Measurements from ENCODE around the gene SLC7A8. TPM values are rescaled to one million over a fixed set of nuclear protein-coding genes. Genes with fewer than 3 reads are reported as not detected.

Gene SLC7A8
- total RNA-seq, 1 experiment from 2014 or later: 3.8 TPM

DNA sequence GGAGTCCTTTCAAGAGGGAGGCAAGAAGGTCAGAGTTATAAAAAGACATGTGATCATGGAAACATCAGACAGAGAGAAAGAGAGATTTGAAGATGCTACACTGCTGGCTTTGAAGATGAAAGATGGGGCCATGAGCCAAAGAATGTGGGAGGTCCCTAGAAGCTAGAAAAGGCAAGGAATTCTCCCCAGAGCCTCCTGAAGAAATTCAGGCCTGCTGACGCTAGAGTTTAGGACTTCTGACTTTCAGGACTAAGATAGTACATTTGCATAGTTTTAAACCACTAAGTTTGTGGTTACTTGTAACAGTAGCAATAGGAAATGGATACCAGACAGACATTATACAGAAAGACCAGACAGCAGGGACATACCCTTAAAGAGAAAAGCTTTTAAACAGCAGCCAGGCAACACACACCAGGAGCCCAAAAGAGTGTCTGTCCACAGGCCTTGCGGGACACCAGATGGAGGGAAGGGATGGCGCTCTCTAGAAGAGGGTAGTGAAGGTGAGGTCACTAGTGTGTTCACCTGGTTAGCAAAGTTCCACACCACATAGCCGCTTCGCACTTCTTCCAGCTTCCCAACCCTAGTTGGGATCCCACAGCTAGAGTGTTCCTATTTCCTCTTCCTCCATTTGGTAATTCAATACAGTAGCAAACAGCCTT is 34.7 kb downstream of the SLC7A8 start:
- Histone ChIP-seq H3F3A (ENCODE audit: low read length, unreplicated experiment) (no peaks in the 10 kb centered on the region), H2AFZ (ENCODE audit: low read length) (no peak overlapping the region), H3K4me1 (ENCODE audit: insufficient read depth, low read length) (no peaks in the 10 kb centered on the region; the same call in 1 of the 2 replicates), H3K27me3 (ENCODE audit: low read length) (0 out of 2 replicates have a peak, but pooled peaks cover 10% of the 10 kb centered on the region), H3K4me2 (ENCODE audit: low read length) (no peak overlapping the region), H3K9me2 (replicated peaks; ENCODE audit: low read length) (no peaks in the 10 kb centered on the region), H4K20me1 (ENCODE audit: low read length) (no peaks in the 10 kb centered on the region), H3K4me3 (ENCODE audit: low read length) (no peak overlapping the region), H3K9me3 (ENCODE audit: low read length) (no peaks in the 10 kb centered on the region), H3K79me2 (ENCODE audit: low read length) (no peaks in the 10 kb centered on the region), H3K9ac (ENCODE audit: low read length) (no peak overlapping the region), H3K36me3 (ENCODE audit: low read depth, low read length) (no peaks in the 10 kb centered on the region), H3K27ac (ENCODE audit: low read length) (no peak overlapping the region)
- ATAC-seq: no peak
- ChIA-PET POLR2A (ENCODE audit: unreplicated experiment) (no interaction called here), CTCF (no interaction called here)
- no peak for TF ChIP-seq EZH2phosphoT487 (IDR thresholded peaks at IDR 0.05; ENCODE audit: borderline replicate concordance, low read length)
- no peak for TF ChIP-seq EZH2 (IDR thresholded peaks at IDR 0.05; ENCODE audit: low read length, unreplicated experiment)
- intact Hi-C loops (cut with micrococcal nuclease): no loop called here
- BruUV-seq (replicated peaks): no TSS peak
- DNase-seq: no peak

DNA sequence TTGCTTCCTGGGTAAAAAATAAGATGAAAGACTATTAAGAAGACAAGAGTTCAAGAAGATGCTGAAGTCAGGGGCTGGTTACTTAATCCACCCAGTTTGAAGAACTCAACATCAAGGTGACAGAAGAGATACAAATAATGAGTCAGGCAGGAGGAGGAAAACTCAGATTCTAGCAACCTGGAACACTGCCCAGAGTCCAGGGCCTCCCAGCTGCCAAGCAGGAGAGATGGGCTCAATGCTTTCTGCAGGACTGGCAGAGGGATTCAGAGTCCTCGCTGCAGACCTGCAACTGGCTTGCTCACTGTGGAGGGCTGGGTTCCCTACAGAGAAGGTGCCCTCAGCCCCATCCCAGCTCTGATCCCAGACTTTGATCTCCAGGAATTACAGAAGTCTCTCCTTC is 35.8 kb downstream of the SLC7A8 start:
- Histone ChIP-seq H3K9ac (ENCODE audit: low read length) (no peak overlapping the region), H3K79me2 (ENCODE audit: low read length) (no peaks in the 10 kb centered on the region), H3K4me1 (ENCODE audit: insufficient read depth, low read length) (no peaks in the 10 kb centered on the region; the same call in 1 of the 2 replicates), H3K4me3 (ENCODE audit: low read length) (no peak overlapping the region), H3K36me3 (ENCODE audit: low read depth, low read length) (no peaks in the 10 kb centered on the region), H3K27ac (ENCODE audit: low read length) (no peak overlapping the region), H3F3A (ENCODE audit: low read length, unreplicated experiment) (no peaks in the 10 kb centered on the region), H3K9me2 (replicated peaks; ENCODE audit: low read length) (no peaks in the 10 kb centered on the region), H3K4me2 (ENCODE audit: low read length) (no peak overlapping the region), H3K27me3 (ENCODE audit: low read length) (0 out of 2 replicates have a peak, but pooled peaks cover 12% of the 10 kb centered on the region), H2AFZ (ENCODE audit: low read length) (no peak overlapping the region), H4K20me1 (ENCODE audit: low read length) (no peaks in the 10 kb centered on the region), H3K9me3 (ENCODE audit: low read length) (no peaks in the 10 kb centered on the region)
- CTCF ChIA-PET: no interaction called here
- BruUV-seq (replicated peaks): no TSS peak
- DNase-seq (peak; percentile 61), ATAC-seq (0 out of 2 replicates have a peak, but pooled peaks have one; percentile 22)
- intact Hi-C loops (cut with micrococcal nuclease): no loop called here
- POLR2A ChIA-PET (ENCODE audit: unreplicated experiment): no interaction called here
- TF ChIP-seq EZH2 (IDR thresholded peaks at IDR 0.05; ENCODE audit: low read length, unreplicated experiment): no peak
- TF ChIP-seq, protein P1, sequence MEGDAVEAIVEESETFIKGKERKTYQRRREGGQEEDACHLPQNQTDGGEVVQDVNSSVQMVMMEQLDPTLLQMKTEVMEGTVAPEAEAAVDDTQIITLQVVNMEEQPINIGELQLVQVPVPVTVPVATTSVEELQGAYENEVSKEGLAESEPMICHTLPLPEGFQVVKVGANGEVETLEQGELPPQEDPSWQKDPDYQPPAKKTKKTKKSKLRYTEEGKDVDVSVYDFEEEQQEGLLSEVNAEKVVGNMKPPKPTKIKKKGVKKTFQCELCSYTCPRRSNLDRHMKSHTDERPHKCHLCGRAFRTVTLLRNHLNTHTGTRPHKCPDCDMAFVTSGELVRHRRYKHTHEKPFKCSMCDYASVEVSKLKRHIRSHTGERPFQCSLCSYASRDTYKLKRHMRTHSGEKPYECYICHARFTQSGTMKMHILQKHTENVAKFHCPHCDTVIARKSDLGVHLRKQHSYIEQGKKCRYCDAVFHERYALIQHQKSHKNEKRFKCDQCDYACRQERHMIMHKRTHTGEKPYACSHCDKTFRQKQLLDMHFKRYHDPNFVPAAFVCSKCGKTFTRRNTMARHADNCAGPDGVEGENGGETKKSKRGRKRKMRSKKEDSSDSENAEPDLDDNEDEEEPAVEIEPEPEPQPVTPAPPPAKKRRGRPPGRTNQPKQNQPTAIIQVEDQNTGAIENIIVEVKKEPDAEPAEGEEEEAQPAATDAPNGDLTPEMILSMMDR (conservative IDR thresholded peaks at IDR 0.05; ENCODE audit: low read depth, low read length): no peak
- TF ChIP-seq EZH2phosphoT487 (IDR thresholded peaks at IDR 0.05; ENCODE audit: borderline replicate concordance, low read length): no peak

DNA sequence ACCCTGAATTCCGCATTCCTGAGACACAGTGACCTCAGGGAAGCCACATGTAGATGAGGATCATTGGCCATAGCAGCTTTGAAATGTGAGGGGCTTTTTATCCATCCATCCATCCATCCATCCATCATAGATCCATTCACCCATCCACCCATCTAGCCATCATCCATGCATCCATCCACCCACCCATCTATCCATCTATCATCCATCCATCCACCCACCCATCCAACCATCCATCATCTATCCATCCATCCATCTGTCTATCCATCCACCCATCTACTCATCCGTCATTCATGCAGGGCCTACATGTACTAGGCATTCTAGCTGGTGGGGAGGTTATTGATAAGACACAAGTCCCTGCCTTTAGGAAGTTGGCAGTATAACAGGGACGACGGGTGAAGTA is 36.5 kb downstream of the SLC7A8 start:
- no peak overlapping the region for H3K9ac ChIP-seq (ENCODE audit: low read length)
- ChIA-PET POLR2A (ENCODE audit: unreplicated experiment) (no interaction called here), CTCF (no interaction called here)
- H4K20me1 ChIP-seq (ENCODE audit: low read length): no peaks in the 10 kb centered on the region
- H3K4me2 ChIP-seq (ENCODE audit: low read length): no peak overlapping the region
- no peaks in the 10 kb centered on the region for H3K36me3 ChIP-seq (ENCODE audit: low read depth, low read length)
- 0 out of 2 replicates have a peak, but pooled peaks cover 12% of the 10 kb centered on the region for H3K27me3 ChIP-seq (ENCODE audit: low read length)
- no peaks in the 10 kb centered on the region for H3K9me3 ChIP-seq (ENCODE audit: low read length)
- H3K4me1 ChIP-seq (ENCODE audit: insufficient read depth, low read length): no peaks in the 10 kb centered on the region; the same call in 1 of the 2 replicates
- no peak overlapping the region for H2AFZ ChIP-seq (ENCODE audit: low read length)
- H3K9me2 ChIP-seq (replicated peaks; ENCODE audit: low read length): no peaks in the 10 kb centered on the region
- H3K79me2 ChIP-seq (ENCODE audit: low read length): no peaks in the 10 kb centered on the region
- TF ChIP-seq EZH2phosphoT487 (IDR thresholded peaks at IDR 0.05; ENCODE audit: borderline replicate concordance, low read length) (no peak), EZH2 (IDR thresholded peaks at IDR 0.05; ENCODE audit: low read length, unreplicated experiment) (no peak)
- TF ChIP-seq, protein P1 (conservative IDR thresholded peaks at IDR 0.05; ENCODE audit: low read depth, low read length): no peak
- DNase-seq (no peak), ATAC-seq (no peak)
- no peak overlapping the region for H3K27ac ChIP-seq (ENCODE audit: low read length)
- no peaks in the 10 kb centered on the region for H3F3A ChIP-seq (ENCODE audit: low read length, unreplicated experiment)
- no peak overlapping the region for H3K4me3 ChIP-seq (ENCODE audit: low read length)
- no TSS peak for BruUV-seq (replicated peaks)
- intact Hi-C loops (cut with micrococcal nuclease): no loop called here

Data from PC-3 (cell line).